Epithelial cell of prostate (primary cell): Measurements from ENCODE around the gene ELAVL1.

Experiments
- DNase-seq: peaks from one replicate; pipeline ENCODE4 v3.0.0-alpha.2; 2011; ENCODE audit warnings: low read depth, low spot score
- H3K27ac ChIP-seq: fragments of 450-650 bp; 2 replicates; pipeline ENCODE4 v1.5.1; 2017; ENCODE audit warnings: mild to moderate bottlenecking

The ELAVL1 gene

DNA sequence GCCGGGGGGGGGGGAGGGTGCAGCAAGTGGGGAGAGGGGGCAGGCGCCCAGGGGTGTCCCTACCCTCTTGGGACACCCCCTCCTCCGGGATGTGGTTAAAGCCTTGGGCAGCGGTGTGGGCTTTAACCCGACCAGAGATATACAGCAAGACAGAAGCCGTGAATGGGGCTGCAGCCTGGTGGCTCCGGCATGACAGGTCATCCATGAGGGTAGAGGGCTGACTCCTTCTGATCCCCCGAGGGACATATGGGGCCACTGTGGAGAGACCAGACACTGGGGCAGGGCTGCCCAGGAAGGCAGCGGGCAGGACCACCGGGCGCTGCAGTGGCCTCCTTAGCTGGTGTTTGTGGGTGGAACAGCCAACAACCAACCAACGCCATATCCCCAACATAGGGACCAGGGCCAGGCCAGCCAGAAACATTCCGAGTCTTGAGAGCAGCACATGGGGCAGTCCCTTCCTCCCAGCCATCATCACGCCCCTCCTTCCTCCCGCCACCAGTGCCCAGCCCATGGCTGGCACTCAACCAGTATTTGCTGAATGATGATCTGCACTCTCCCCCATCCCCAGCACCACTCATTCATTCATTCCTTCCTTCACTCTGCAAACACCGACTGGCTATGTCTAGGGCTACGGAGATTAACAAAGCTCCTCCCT, 18.2 kb downstream of the ELAVL1 start:
- DNase-seq = no peak
- peak overlapping the region; percentile 36 for H3K27ac ChIP-seq

DNA sequence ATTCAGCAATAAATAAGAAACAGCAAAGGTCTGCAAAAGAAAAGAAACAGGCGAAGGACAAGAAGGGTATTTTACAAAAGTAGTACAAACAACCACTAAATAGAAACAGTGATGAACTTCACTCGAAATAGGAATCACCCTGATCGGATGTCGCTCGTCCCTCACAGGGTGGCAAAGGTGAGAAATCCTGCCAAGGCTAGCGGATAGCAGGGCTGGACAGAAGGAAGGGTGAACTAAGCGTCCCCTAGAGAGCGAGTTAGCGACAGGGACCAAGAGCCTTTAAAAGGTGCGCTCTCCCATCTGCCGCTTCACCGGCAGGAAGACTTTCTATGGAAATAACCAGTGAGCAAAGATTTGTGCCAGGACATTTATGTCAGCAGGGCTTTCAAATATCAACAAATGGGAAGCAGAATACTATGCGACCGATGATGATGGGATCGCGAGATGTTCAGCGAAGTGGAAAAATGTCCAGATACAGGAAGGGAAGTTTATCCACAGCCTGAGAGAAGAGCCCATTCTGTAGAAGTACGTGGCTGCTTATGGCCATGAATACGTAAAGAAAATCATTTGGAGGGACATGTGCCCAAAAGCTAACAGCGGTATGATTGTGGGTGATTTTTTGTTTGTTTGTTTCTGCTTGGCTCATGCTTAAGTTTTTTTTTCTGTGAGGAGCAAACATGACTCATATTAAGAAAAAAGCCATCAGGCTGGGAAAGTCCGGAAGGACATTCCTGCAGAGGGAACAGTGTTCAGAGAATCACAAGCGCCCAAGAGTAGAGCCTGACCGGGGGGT, 18.9 kb downstream of the ELAVL1 start:
- peak overlapping the region; percentile 36 for H3K27ac ChIP-seq
- no peak for DNase-seq

DNA sequence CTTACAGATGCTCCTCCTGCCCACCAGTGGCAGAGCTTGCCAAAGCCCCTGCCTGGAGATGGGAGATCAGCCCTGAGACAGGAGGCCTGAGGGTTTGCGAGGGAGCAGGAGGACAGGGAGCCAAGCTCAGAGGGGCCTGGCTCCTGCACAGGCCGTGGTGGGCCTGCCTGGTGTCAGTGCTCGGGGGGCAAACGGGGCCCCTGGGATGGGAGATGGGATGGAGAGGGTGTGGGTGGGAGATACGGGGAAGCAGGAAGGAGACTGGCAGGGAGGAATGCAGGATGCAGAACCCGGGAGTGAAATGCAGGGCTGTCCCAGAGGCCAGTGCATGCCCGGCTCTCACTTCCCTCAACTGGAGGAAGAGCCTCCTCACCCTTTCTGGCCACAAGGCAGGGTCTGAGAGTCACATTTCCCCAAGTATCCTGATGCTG, 19.9 kb downstream of the ELAVL1 start:
- no peak for DNase-seq

DNA sequence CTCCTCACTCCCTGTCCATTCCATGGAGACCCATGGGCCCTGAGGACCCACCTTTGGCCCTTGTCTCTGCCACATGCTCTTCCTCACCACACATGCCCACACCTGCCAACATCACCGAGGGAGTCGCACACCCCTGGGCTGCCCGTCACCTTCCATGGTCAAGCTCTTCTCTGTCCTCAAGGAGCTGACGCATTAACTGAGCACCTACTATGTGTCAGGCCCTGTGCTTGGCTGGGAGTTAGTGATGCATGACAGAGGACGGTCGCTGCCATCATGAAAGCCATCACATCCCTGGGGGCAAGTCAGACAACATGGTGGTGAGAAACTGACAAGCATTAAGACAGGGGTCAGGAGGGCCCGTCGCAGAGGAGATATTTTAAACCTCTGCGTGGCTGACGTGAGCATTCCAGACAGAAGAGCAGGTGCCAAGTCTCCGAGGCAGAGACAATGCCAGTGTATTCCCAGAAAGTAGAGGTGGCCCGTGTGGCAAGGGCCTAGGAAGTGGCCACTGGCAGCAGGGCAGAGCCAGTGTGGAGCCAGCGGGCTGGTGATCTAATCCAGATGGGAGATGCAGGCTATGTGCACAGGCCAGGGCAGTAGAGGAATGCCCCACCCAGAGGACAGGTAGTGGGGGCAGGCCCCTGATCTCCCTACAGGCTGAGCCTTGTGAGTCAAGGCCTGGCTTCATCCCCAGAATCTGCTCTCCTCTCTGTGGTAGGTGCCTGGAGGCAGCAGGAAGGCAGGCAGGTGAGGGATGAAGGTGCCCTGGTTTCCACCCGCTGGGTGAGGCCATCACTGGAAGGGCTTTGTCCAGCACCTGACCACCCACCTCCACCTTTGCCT, 21.2 kb downstream of the ELAVL1 start:
- no peak overlapping the region for H3K27ac ChIP-seq
- DNase-seq = no peak

More for the DNA sequence above, 19.9 kb downstream of the ELAVL1 start:
- H3K27ac ChIP-seq = no peak overlapping the region

DNA sequence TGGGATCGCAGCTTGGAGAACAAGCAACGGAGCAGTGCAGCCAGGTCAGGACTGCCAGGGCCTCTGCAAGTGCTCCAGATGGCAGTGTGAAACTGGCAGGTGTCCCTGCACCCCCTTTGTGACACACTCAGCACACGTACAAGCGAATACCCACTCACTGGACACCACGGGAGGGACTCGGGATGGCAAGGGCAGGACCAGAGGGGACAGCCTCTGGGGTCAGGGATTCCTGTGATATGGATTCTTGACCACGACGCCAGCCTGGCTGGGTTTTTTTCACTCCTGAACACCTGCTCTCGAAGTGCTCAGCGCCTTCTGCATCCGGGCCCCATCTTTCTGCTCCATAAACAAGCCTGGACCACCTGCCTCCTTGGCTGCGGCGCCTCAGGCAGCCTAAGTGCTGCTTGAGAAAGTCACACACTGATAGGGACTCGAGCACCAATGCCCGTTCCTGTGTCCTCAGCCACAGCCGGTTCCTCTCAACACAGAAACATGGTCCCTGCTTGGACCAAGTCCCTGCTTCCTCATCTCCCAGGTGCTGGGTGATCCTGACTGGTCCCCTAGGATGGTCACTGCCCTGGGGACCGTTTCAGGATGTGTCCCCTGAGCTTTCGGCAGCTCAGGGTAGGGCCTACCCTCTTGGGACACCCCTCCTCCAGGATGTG, 22.0 kb downstream of the ELAVL1 start:
- no peak overlapping the region for H3K27ac ChIP-seq
- no peak for DNase-seq

DNA sequence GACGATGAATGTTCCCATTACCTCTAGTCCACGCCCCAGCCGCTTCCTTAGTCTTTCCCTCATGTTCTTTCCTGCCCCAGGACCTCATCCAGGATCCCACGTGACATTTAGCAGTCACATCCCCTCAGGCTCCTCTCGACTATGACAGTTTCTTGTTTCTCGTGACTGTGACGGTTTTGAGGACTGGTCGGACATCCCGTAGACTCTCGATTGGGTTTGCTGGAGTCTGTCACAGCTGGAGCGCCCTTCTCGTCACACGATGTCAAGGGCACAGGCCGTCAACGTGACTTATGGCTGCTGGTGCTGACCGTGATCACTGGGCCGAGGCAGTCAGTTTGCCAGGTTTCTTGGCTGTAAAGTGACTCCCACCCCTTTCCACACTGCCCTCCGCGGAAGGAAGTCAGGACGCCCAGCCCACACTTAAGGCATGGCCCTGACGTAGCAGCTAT, 22.8 kb downstream of the ELAVL1 start:
- H3K27ac ChIP-seq = no peak overlapping the region
- DNase-seq = no peak

DNA sequence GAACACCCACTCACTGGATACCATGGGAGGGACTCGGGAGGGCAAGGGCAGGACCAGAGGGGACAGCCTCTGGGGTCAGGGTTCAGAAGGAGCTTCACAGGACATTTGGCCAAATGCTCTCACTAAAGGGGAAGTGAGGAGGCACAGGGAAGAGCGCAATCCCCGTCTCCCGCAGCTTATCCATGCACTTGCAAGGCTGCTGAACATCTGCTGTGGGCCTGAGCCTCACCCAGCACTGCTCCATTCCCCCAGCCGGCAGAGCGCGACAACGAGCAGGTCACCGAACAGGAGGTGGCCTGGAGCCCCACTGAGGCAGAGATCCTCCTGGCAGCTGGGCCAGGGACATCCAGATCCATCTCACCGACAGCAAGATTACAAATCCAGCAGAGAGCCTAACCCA, 23.3 kb downstream of the ELAVL1 start:
- no peak for DNase-seq
- H3K27ac ChIP-seq = no peak overlapping the region

DNA sequence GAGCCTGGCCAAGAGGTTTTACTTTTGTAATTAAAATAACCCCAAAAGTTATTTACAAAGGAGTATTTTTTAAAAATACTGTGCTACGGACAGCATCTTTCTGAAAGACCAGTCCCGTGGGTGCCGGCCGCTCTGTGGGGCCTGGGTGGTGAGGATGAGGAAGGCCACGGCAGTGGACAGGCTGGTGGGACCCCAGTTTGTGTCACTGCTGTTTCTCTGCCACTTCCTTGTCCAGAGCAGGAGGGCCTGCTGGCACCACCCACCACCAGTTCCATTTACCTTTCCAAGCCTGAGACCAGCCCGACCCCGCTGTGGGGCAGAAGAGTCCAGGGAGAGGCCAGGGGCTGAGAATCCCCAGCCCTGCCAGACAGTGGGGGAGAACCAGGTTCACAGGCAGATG, 23.8 kb downstream of the ELAVL1 start:
- H3K27ac ChIP-seq = no peak overlapping the region
- no peak for DNase-seq

DNA sequence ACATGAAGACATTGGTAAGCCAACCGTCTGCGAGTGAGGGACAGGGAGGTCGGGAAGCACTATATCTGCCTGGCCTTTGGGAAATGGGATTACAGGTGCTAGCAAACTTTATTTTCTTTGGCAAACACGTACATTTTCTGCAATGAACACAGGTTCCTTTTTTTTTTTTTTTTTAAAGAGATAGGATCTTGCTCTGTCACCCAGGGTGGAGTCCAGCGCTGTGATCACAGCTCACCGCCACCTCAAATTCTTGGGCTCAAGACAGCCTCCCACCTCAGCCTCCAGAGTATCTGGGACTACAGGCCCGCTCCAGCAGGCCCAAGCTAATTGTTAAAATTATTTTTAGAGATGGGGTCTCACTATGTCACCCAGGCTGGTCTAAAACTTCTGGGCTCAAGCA, 24.2 kb downstream of the ELAVL1 start:
- H3K27ac ChIP-seq = no peak overlapping the region

DNA sequence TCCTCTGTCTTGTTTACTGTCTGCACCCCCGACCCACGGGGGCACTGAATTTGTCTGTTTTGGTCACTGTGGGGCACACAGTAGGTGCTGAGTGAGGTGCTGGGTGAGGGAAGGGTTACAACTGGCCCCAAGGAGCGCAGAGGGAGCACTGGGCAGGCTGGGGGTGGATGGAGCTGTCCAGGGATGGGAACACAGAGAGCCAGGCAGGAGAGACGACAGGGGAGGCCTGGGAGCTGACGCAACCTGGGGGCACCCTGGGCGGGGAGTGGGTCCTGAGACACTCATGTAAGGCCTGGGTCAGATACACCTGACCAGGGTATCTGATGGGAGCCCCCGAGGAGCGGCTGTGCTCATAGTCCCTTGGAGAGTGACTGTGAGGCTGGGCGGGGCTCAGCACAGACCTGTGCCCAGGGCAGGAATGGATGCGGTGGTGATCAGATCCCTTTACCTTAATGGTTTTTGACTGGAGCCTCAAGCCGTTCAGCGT, 24.8 kb downstream of the ELAVL1 start:
- no peak overlapping the region for H3K27ac ChIP-seq
- no peak for DNase-seq

More for the DNA sequence above, 24.2 kb downstream of the ELAVL1 start:
- no peak for DNase-seq

DNA sequence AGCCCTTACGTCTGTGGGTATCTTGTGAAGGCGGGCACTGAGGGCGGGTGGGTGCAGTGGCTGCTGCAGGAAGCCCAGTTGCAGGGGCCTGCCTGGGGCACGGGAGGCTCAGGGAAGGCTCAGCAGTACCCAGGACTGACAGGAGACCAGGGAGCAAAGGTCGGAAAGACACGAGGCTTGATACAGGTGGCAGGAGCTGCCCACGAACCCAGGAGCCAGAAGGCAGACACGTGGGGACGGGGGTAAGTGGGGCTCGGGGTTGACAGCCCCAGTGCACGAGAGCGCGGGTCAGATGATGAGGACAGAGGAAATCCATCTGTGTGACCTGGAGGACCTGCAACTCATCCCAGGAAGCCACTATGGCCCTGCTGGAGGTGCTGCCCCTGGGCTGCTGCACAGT, 25.3 kb downstream of the ELAVL1 start:
- DNase-seq = no peak
- H3K27ac ChIP-seq = no peak overlapping the region

DNA sequence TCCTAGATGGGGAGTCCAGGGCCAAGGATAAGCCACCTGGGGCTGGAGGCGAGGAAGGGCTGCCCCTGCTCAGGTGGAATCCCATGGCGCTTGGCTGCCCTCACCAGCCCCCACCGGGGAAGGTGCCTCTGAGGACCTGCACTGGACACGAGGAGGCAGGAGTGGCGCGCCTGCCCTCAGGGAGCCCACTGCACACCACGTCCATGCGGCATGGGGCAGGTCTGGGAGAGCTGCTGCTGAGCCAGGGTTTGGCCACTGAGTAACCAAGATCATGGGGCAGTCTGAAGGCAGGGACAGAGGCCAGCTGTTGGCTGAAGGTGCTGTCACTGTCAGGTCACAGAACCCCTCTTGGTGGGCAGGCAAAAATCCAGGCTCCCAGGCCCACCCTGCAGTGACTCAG, 25.9 kb downstream of the ELAVL1 start:
- no peak for DNase-seq
- H3K27ac ChIP-seq = no peak overlapping the region

DNA sequence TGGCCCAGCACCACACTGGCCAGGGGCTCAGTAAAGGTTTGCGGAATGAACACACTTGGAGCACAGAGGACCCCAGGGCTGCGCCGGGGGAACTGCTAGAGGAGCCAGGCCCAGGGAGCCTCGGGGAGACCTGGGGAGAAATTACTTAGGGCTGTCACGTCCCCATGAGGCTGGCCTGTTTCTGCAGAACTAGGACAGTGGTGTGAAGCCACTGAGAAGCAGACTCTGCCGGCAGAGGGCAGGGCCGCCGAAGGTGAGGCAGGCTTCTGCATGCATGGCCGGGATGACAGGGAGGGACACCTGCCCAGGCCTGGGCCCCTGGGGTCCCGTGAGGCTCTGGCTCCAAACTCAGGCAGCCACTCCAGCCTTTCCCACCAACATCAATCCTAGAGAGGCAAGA, 26.4 kb downstream of the ELAVL1 start:
- H3K27ac ChIP-seq = no peak overlapping the region
- DNase-seq = no peak

DNA sequence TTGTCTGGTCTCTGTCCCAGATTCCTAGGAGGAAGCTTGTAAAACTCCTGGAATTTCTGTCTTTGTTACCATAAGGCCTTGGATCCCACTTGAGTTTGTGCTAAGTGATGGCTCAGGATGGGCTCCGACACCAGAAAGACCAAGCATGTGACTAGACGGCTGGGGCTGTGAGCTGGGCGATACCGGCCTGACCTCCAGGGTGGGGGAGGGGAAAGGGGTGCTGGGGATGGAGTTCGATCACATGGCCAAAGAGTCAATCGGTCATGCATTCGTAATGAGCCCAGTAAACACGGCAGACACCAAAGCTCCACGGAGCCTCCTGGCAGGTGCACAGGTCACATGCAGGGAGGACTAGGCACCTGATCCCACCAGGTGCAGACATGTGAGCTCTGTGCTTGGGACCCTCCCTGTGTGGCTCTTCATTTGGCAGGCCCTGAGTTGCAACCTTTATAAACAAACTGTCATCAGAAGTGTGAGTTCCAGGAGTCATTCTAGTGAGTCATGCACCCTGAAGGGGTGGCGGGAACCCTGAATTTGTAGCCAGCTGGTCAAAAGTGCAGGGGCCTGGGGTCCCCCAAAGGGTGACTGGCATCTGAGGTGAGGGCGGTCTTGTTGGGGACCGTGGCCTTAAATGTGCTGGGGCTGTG, 27.1 kb downstream of the ELAVL1 start:
- H3K27ac ChIP-seq = no peak overlapping the region
- DNase-seq = no peak

DNA sequence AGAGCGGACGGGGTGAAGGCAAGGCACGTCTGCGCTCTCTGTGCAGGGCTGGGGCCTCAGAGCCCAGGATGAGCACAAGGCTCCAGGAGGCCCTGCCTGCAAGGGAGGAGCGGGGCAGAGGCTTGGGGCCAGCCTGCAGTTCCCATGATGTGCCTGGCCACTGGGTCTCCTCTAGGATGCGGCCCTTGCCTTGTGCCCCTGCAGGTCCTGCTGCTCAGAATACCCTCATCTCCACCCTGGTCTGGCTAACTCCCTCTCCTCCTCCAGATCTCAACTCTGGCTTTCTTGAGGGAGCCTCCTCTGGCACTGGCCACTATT, 27.8 kb downstream of the ELAVL1 start:
- H3K27ac ChIP-seq = no peak overlapping the region
- DNase-seq = no peak

DNA sequence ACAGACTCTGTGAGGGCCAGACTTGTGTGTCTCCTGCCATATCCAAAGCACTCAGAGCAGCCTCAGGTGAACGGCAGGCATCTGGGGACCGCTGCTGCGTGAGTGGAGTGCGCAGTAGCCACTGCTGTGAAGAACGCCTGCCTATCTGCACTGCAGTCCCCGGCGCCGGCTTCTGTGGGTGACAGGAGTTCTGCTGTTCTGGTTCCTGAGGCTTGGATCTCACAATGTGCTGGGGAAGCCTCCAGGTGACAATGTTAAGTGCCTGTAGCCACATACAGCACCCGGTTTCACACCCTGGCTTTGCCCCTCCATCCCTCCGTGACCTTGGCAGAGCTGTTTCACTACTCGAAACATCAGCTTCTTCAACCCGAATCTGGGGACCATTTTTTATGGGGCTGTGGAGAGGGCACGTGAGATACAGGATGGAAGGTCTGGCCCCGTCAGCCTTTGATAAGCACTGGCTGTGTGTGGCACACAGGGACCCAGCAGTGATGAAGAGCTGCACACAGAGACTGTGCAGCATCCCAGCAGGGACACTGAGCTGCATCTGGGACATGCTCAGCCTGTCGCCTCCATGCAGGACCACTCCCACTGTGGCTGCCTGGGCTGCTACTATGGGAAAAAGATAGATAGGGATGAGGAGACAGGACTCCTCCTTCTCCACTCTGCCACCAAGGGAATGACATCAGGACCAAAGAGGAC, 28.3 kb downstream of the ELAVL1 start:
- H3K27ac ChIP-seq = no peak overlapping the region
- DNase-seq = no peak

DNA sequence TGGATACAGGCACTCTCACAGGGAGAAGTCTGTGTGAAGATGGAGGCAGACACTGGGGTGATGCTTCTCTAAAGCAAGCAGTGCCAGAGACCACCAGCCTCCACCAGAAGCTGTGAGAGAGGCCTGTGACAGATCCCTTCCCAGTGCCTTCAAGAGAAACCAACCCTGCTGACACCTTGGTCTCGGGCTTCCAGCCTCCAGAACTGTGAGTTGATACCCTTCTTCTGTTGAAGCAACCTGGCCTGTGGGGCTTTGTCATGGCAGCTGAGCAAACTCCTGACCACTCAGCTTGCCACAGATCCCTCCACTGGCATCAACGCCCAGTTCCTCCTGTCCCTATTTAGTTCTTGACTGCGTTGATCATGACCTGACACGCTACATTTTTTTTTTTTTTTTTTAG, 29.0 kb downstream of the ELAVL1 start:
- H3K27ac ChIP-seq = no peak overlapping the region
- no peak for DNase-seq

DNA sequence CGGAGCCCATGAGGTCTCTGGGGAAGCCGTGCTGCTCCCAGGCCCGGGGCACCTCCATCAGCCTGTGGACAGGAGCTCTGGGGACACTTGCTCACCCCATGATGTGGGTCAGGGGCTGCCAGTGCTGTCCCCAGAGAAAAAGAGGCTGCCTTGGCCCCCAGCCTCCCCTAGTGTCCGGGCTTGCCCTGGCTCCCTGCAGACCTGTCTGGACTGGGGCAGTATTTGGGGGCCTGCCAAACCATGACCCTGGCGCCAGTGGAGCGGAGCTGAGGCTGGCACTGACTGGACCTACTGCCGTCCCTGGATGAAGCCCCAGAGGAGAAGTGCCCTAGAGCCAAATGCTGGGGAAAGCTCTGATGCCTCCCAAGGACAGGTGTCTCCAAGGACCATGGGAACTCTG, 30.4 kb downstream of the ELAVL1 start:
- DNase-seq = no peak
- no peak overlapping the region for H3K27ac ChIP-seq

DNA sequence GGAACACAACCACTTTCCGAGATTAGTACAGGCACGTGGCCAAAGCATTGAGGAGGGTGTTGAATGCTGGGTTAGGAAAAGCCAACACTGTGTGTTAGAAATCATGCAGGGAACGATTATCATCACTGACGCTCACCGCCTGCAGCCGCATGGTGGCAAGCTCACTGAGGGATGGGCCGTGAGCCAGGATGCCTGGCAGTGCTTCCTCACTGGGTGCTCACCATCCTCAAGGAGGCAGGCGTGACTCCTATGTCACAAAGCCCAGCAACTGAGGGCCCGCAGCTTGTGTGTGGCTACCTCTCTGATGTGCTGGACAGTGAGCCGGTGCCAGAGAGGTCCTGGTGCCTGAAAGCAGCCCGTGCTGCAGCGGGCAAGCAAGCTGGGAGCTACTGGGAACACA, 31.6 kb downstream of the ELAVL1 start:
- H3K27ac ChIP-seq = no peak overlapping the region
- DNase-seq = no peak
